Epidermal melanocyte (primary cell): ENCODE data around the gene SFXN1.

Experiments used
- DNase-seq: peaks from one replicate; pipeline ENCODE4 v3.0.0; 2011; ENCODE audit warnings: low spot score; ENCODE audit not compliant: insufficient read length

The SFXN1 gene

DNA sequence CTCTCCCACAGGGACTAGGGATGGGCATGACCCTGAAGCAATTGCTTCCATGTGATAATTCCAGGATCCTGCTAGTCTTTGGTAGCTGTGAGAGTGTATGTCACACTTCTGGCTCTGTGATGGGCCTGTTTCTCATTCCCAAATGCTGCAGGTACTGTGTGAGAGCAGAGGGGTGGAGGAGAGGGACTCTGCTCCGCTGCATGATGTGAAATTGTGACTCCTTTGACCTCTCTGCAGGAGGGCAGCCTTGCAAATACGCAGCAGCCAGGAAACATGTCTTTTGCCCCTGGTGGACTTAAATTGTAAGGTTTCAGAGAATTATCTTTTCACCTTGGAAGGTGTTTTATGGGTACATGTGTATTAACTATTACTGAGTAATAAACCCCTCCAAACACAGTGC is 61.6 kb downstream of the SFXN1 start:
- DNase-seq, result no peak

DNA sequence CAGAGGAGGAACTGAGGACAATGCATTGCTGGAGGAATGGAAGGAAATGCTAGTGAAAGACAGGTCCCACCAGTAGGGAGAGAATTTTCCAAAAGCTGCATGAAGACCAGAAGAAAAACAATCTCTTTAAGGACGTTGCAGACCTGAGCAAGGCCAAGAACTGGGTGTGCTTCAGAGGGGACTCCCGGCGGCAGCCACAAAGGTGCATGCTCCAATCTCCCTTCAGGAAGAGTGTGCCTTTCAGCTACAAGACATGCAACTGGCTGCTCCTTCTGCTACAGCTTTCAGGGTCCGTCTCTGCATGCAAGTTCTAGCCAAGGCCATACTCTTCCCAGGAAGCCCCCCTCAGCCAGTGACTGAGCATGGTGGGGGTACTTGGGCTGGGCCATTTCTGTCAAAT is 62.9 kb downstream of the SFXN1 start:
- no peak for DNase-seq

DNA sequence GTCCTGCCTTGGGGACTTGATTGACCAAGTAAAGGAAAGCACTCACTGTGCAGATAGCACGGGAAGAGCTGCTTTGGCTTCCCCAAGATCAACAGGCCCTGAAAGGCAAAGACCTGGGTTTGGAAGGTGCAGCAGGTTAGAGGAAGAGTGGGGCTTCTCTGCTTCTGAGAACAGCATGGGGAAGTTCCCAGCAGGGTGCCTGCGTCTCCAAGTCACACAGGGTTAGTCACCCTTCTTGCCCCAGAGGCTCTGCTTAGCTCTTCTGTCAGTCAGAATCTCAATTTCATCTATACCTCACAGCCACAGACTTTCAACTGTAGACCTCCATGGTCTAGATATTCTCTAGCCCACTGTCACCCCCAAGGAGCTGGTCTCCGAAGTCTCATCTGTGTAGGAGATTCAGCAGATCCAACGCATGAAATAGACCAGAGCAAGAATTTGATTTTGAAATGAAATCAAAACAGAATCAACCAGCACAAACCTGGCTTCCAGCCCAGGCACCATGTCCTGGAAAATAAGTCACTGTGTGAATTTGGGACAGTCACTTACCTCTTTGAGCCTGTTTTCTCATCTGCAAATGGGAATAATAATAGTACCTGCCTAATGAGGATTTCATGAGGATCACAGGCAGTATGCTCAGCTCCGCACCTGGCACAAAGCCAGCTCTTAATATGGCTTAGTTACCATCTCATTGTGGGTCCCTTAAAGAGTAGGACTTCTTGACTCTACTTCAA is 64.0 kb downstream of the SFXN1 start:
- no peak for DNase-seq

DNA sequence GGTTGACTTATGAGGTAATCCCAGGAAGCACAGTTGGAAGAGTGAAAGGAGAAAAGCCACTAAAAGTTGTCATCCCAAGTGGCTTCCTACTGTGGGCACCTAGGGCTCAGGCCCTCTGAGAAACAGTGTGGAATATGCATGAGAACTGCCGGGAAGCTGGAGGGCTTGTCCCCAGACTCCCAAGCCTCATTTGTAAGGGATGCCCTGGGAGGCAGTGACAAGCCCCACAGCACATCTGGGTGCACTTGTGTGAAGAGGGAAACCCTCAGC is 64.5 kb downstream of the SFXN1 start:
- DNase-seq, result no peak

DNA sequence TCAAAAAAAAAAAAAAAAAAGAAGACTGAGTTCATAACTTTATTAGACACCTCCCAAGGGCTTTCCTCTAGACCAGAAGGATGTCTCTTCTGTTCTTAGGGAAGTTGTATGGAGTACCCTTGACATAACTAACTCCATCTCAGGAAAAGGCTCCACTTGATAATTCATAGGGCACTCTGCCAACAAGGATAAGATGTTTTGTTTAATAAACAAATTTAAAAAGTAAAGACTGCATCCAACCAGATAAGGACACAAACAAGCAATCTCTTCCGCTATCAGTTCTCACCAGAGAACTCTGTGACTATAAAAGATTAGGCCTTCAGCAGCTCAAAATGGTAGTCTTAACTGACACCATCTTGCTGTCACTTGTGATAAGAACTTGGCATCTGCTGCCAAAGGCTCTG is 65.8 kb downstream of the SFXN1 start:
- DNase-seq, result no peak

DNA sequence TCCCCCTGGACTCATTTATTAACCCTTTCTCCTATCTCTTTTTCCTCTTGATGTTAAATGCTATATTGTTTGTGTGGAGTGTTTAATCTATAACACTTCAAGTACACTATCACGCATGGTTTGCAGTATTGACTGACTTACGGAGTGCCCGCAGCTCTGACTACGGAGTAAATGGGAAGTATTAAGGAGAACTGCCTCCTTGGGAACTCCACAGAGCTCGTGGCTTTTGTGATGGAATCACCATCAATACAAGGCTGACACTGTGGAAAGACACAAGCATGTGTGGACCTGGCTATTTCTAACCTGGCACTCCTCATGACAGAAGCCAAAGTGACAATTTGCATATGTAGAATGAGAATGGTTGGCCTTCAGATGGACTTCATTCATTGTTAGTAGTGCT is 66.2 kb downstream of the SFXN1 start:
- DNase-seq, result no peak

DNA sequence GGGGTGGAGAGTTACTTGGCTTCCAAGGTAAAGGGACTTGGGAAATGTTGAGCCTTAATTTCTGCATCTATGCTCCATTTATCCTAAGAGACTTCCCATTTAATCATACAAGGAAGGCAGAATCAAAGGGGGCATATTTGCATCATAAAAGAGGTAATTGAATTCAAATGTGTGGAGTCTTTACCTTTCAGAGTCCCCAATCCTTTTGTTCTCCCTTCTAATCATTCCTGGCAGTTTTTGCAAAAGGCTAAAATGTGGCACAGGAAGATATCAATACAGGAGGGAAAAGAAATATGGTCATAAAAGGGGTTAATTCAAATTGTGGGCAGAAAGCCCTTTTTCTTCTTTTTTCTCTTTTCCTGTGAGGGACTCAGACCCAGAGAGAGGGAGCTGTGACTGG is 69.5 kb downstream of the SFXN1 start:
- DNase-seq, result no peak

DNA sequence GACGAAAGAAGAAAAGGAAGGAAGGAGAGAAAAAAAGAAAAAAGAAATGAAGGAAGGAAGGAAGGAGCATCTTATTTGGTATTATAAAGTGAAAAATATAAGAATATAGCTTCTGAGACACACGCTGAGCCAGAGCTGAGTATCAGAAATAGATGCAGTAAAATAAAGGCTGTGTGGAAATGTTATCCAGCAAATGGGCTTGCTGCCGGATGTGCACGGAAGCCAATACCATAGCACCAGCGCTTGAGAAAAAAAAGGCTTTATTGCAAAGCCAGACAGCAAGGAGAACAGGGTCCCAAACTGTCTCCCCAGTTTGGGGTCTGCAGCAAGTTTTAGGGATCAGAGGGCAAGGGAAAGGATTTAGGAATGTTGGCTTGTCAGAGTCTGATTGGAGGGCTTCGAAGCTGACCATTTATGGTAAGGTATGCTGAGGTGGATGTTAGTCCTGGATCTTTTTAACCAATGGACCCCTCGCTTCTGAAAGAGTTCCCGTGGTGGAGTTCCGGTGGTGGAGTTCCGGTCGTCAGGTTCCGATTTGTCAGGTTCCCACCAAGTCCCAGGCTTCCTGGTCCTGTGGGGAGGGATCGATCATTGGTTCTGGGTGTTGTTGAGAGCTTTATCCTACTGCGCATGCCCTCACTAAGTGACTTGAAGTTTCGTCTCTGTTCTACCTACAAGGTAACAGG is 70.4 kb downstream of the SFXN1 start:
- no peak for DNase-seq

DNA sequence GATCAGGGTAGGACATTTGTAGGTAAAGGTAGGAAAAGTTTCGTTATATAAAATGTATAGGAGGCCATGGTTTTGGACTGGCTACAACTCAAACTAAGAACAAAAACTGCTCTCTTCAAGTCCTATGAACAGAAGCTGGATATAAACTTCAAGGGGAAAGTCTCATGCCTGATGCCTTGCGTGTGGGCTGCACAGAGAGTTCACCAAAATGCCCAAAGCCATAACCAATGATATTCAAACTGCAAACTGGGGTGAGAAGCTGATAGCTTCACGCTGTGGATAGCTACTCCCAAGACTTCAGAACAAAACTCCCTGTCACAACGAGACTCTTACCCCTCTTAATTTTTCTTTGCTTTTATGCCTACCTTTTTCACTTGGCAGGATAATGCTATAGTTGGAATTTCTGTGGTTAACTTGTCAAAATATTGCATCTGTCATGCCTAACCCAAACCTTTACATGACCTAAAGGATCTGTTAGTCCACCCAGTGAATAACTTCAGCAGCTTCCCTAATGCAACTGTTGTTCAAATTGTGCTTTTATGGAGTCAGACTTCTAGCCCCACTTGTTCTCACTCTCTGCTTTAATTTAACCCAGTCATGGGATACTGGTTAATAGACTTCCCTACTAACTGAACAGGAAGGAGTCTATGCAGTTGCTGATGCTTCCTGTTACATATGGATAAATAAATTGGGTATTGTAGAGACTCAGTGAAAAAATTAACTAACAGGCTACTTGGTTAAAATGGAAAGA is 71.9 kb downstream of the SFXN1 start:
- peak; percentile 54 for DNase-seq

DNA sequence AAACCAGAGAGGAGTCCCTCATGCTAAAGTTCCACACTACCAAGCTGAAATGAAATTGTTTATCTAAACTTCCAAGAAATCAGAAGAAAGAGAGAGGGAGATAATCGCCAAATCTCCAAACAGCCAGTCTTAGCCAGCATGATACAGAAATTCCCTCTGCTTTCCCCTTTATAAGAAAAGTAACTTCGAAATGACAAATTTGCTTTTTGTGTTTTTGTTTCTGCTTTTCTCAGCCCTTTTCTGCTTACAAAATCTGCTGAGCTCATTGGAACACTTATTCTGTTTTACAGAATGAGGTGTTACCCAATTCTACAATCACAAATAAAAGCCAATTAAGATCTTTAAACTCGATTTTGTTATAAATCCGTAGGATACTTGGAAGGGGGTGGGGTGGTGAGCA is 72.9 kb downstream of the SFXN1 start:
- DNase-seq, result no peak

DNA sequence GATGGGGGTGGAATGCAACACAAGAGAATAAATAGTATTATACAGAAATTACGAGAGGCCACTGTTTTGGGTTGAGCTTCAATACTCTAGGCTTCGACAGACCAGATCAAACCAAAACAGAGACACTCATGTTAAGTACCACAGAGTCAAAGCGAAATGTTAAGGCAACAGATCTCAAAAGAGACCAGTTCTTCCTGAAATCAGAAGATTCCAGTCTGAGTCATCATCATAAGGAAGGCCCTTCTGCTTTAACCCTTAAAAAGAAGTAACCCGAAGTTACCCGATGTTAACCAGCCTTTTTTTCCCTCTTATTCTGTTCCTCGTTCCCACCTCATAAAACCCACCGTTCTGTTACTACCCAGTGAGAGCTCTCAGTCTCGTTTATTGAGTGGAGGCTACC is 75.9 kb downstream of the SFXN1 start:
- DNase-seq, result no peak

DNA sequence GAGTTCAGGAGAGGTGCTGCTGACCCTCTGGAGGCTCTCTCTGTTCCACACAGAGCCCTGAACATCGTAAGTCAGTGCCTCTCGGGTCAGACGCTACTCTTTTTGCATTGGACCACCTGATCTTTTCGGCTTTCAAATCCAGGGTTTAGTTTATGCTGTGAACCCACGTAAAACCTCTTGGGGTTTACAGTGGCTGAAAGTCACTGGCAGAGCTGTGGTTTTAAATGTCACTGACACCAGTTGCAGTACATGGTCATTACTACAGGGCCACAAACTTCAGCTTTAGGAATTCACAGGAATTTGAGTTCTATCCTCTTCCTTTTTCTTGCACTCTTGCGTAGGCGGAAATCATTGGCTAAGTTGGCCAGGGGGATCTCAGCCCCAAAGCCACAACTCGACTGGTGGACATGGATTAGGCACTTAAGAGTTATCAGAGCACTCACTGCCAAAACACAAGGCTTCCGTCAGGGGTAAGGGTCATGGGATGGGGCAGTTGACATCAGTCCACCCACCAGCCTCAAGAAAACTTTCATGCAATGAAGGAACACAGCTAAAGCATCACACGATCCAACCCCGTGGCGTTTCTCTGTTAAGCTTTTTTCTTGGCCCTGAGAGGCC is 76.9 kb downstream of the SFXN1 start:
- DNase-seq, result no peak

DNA sequence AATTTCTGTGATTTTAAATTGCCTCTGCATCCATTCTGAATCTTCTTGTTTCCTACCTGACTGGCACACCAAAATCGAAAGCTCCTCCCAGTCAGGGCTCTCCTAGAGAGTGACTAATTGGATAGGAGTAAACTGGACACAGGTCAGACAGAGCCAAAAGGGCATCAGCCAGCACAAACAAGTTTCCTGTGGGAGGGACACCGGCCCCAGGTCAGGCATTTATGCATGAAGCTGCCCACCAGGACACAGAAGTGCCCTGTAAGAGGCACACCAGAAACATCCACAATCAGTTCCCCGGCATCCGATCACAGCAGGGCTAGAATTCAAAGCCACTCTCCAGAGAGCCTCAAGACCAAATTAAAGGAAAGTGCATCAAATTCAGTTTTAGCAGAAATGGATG is 78.4 kb downstream of the SFXN1 start:
- DNase-seq, result no peak

DNA sequence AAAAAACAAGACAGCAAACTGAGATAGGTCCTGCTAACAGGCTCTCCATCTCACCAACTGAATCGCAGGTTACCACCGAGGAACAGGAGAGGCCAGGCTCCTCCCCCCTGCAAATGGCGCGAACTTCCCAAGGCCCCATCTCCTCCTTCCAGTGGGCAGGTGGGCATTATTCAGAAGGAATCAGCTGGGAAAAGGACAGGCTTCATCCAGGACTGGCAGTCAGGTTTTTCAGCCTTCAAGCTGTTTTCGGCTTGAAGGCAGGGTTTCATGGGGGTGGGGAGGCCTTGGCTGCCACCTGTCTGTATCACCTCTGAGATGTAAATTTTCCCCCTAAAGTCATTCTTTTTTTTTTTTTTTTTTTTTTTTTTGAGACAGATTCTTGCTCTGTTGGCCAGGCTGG is 79.4 kb downstream of the SFXN1 start:
- no peak for DNase-seq

DNA sequence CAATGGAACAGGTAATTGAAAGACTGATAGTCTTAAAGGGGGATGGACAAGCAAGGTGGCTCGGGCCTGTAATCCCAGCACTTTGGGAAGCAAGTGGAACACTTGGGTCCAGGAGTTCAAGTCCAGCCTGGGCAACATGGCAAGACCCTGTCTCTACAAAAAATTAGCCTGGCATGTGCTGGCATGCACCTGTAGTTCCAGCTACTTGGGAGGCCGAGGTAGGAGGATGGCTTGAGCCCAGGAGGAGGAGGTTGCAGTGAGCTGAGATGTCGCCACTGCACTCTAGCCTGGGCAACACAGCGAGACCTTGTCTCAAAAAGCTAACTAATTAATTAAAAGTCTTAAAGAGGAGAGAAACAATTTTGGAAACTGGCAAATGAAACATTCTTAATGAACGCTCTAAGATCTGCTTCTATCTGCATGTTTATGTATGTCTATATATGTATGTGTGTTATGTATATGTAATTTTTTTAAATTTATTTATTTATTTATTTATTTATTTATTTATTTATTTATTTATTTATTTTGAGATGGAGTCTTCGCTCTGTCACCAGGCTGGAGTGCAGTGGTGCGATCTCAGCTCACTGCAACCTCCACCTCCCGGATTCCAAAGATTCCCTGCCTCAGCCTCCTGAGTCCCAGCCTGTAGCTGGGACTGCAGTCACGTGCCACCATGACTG is 80.6 kb downstream of the SFXN1 start:
- DNase-seq, result no peak

DNA sequence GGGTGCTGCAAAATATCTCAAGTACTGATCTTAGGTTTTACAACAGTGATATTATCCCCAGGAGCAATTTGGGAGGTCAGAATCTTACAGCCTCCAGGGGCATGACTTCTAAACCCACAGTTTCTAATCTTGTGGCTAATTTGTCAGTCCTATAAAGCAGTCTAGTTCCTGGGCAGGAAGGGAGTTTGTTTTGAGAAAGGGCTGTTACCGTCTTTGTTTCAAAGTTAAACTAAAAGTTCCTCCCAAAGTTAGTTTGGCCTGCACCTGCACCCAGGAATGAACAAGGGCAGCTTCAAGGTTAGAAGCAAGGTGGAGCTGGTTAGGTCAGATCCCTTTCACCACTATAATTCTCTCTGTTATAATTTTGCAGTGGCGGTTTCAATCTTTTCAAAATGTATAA is 81.7 kb downstream of the SFXN1 start:
- DNase-seq, result no peak

DNA sequence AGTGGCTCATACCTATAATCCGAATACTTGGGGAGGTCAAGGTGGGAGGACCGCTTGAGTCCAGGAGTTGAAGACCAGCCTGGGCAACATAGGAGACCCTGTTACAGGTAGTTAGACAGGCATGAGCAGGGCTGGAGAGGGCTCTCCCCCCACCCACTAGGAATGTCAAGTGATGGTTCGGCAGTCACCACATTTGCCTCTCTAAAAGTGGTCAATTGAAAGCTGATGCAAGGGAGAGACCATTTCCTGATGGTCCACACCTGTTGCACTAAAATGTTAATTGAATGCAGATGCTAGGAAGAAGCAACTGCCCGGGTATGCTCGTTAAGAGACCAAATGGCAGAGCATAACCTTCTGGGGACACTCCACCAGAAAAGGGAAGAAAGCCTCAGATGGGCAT is 82.7 kb downstream of the SFXN1 start:
- DNase-seq, result no peak

DNA sequence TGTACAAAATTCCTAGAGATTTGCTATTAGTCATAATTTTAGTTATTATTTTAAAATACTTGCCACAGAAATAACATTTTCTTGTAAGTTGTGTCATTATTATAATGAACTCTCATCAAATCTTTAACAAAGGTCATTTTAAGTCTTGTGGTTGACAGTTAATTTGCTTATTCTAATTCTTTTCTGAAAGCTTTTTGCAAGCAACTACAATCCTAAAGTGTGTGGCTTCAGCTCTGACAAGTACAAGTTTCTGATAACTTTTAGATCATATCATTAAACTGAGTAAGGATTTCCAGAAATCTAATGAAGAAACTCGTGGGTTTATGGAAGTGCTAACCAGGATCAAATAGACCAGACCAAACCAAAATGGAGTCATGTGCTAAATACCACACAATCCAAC is 86.4 kb downstream of the SFXN1 start:
- no peak for DNase-seq

DNA sequence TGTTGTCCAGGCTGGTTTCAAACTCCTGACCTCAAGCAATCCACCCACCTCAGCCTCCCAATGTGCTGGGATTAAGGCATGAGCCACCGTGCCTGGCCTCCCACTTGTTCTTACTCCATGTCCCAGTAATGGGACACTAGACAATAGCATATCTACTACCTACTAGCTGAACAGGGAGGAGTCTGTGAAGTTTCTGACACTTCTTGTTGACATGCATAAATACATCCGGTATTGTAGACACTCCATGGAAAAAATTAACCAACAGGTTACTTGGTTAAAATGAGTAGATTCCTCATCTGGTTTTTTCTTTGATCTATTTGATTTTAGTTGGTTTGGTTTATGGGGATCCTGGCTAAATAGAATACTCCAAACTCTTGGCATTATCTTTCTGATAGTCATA is 88.3 kb downstream of the SFXN1 start:
- DNase-seq, result no peak

DNA sequence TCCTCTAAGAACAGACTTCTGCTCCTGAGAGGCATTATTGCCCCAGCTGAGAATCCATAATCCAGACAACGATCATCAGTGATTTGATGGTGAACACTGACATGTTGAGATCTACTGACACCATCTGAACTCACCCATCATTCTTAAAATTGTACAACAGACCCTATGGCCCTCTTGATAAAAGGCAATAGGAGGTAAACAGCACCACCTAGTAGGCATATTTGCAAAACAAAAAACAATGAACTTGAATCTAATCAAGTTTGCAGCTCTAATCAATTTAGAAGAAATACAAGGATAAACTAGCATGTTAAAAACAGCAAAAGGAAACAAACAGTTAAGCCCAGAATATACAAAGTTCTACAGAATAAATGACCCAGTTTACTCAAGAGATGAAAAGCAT is 89.6 kb downstream of the SFXN1 start:
- no peak for DNase-seq

DNA sequence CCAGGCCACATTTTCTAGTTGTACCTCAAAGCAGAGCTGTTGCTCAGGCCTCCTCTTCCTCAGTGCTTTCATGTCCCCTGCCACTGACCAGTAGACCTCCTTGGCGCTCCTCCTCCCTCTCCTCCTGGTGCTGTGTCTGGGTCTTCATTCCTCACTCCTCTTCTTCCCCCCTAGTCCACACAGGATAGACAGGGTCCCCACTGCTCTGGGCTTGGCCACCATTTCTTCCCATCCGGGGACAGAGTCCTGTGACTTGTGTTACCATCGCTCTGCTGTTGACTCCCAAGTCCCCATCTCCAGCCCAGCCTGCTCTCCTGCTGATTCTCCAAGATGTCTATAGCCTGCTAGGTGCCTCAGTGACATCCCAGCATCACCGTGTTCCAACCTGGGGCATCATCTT is 91.3 kb downstream of the SFXN1 start:
- DNase-seq, result no peak

DNA sequence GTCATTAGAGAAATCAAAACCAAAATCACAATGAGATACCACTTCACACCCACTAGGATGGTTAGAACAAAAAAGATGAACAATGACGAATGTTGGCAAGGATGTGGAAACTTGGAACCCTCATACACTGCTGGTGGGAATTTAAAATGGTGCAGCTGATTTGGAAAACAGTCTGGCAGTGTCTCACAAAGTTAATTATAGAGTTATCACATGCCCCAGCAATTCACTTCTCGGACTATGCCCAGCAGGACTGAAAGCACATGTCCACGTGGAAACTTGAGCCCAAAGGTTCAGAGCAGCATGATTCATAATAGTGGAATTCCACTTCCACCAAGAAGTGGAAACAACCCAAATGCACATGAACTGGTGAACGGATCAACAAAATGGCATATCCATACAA is 94.5 kb downstream of the SFXN1 start:
- DNase-seq, result peak; percentile 57
